AG08395 (cell line): Measurements from ENCODE around the gene HTR3E.
"Not testable (repeated sequence)": the region's sequence is repeated elsewhere in the genome, so short reads cannot be mapped to it uniquely, and the experiment has no call there.

ENCODE experiments used
- DNase-seq: peaks from one replicate; pipeline ENCODE4 v3.0.0; 2012; ENCODE audit warnings: mixed read lengths, low spot score

The HTR3E gene

GRCh38 chr3:184110316-184110725 lies 13.5 kb downstream of the HTR3E start:
- no peak for DNase-seq

DNA sequence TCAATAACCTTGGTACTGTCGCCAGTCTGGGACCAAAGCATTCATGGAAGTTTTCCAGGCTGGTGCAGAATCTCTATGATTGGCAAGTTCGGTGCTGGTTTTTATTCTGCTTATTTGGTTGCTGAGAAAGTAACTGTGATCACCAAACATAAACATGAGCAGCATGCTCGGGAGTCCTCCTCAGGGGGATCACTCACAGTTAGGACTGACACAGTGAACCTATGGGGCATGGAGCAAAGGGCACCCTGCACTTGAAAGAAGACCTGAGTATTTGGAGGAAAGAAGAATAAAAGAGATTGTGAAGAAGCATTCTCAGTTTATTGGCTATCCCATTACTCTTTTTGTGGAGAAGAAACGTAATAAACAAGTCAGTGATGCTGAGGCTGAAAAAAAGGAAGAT lies 19.2 kb downstream of the HTR3E start:
- no peak for DNase-seq

DNA sequence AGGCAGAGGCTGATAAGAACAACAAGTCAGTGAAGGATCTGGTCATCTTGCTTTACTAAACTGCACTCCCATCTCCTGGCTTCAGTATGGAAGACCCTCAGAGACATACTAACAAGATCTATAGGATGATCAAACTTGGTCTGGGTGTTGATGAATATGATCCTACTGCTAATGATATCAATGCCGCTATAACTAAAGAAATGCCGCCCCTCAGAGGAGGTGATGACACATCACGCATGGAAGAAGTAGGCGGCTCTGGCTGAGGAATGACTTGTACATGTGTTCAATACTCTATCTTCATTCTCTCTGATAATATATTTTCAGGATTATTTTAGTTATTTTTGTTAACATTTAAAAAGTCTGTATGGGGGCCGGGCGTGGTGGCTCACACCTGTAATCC lies 20.8 kb downstream of the HTR3E start:
- DNase-seq = no peak

DNA sequence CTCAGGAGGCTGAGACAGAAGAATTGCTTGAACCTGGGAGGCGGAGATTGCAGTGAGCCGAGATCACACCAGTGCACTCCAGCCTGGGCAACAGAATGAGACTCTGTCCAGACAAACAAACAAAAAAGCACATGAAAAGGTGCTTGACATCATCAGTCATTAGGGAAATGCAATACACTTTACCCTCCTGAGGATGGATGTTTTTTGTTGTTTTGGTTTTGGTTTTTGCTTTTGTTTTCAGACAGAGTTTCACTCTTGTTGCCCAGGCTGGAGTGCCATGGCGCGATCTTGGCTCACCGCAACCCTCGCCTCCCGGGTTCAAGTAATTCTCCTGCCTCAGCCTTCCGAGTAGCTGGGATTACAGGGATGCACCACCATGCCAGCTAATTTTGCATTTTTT lies 24.2 kb downstream of the HTR3E start:
- not testable (repeated sequence) for DNase-seq

DNA sequence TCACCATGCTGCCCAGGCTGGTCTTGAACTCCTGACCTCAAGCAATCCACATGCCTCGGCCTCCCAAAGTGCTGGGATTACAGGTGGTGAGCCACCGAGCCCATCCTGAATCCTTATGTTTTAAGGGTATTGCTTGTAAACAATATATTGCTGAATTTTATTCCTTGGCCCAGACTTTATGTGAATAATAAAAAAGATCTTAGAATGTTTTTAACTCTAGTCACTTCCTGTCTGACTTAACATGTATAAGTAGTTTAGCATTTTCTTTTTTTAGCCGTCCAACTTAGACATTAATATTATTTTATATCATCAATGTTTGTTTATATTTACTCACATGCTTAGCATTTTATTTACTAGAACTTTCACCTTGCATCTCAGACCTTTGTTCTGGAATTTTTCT lies 29.1 kb downstream of the HTR3E start:
- no peak for DNase-seq

- peak; percentile 65 for DNase-seq
These were observed 32.1 kb downstream of the HTR3E start for GRCh38 chr3:184129012-184129411.

DNA sequence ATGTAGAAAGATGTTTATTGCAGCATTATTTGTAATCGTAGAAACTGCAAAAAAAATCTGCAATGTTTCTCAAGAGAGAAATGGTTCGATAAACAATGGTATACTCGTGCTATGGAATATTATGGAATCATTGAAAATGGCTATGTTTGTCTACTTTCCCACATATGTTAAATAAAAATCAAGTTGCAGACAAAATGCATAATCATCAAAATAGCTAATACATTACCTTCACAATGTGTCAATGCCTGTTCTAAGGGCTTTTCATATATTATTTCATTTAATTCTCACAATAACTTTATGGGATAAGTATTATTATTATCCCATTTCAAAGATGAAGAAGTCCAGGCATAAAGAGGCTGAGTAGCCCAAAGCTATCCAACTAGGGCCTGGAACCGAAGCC lies 36.1 kb downstream of the HTR3E start:
- no peak for DNase-seq

DNA sequence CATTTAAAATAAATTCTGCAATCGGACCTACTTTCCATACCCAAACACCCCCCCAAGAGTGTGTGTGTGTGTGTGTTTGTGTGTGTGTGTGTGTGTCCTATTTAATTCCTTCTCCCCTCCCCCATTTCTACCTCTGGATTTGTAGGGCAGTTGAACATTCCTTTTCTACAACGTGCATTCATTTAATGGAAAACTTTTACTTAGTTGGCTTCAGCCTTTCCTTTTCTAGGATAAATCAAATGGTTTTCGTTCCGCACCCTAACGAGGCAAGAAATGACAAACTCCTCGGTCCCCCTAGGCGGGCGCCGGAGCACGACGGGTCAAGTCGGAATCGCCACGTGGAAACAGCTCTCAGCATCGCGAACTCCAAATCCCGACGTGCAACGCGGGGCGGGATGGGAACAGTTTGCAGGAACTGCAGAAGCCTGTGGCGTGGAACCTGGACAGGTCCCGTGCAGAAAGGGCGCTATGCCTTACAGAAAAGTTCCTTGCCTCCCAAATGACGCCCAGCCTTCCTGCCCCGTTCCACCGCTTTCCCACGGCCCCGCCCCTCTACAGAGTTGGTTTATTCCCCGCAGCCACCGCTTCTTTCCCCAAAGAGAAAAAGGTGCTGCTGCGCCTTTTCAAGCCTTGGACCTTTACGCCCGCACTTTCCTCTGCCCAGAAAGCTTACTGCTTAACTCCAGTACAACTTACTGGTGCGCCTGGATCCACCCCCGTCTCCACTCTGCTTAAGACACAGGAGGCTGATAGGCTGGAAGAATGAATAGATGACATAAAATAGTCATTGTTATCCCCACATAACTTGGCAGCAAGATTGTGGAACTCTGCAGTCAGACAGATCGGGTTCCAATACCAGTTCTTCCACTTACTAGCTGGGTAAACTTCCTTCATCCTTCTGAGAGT lies 37.2 kb downstream of the HTR3E start:
- DNase-seq = peak; percentile 70

DNA sequence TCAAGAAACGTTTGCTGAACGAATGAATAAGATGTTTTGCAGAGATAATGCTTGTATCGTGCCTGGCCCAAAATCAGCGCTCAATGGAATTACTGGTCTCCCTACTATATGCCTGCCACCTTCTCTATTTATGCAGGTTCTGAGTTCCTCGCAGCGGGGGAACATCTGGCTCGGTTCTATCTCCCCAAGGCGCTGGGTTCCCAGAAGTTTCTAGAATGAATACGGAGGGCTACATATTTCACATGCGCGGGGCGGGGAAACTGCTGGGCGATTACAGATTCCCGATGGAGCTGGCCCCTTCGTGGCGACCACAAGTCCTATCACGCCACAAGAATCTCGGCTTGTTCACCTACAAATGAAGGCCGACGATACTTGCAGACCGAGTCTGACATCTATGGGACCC lies 37.9 kb downstream of the HTR3E start:
- no peak for DNase-seq

GRCh38 chr3:184135149-184135910 lies 38.5 kb downstream of the HTR3E start, which contains the start of gene EIF2B5:
Gene EIF2B5, plus strand, starts transcription at chr3:184135358. Its CDS starts 28 bp downstream, at chr3:184135386.
- DNase-seq = peak; percentile 96

- no peak for DNase-seq
These were observed 39.0 kb downstream of the HTR3E start for GRCh38 chr3:184135911-184136260.

- no peak for DNase-seq
These were observed 43.6 kb downstream of the HTR3E start for GRCh38 chr3:184140436-184140835.

DNA sequence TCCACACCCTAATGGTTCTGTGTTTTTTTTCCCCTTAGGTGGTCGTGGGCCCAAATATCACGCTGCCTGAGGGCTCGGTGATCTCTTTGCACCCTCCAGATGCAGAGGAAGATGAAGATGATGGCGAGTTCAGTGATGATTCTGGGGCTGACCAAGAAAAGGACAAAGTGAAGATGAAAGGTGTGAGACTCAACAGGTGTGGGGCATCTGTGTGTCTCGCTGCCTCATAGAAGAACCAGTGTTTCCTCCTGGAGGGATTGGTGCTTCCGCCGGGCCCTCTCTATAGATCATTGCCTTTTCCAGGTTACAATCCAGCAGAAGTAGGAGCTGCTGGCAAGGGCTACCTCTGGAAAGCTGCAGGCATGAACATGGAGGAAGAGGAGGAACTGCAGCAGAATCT lies 45.3 kb downstream of the HTR3E start:
- no peak for DNase-seq

DNA sequence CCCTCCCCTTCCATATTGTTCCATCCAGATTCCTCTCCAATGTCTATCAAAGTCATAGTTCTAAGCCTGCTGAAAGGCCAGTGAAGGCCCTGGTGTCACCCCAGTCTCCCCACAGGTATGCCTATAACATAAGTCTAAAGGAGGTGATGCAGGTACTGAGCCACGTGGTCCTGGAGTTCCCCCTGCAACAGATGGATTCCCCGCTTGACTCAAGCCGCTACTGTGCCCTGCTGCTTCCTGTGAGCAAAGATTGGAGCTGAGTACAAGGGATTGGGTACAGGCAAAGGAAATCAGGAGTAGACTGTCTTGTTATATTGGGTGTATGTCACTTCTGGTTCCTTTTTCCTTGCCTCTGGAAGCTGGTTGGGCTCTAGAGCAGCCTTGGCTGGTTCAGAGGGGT lies 46.5 kb downstream of the HTR3E start:
- no peak for DNase-seq

DNA sequence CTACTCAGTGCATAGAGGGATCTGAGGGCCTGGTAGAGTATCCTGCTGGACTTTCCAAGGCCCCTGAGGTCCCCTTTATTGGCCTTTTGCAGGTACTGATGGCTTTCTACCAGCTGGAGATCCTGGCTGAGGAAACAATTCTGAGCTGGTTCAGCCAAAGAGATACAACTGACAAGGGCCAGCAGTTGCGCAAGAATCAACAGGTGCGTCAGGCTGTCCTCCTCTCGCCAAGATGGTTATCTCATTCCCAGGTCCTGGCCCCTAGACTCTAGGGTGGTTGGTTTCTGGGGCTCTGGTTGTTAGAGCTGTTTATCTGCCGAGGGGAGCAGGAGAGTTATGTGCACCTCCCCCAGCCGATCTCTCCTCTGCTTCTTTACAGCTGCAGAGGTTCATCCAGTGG lies 47.6 kb downstream of the HTR3E start:
- no peak for DNase-seq

DNA sequence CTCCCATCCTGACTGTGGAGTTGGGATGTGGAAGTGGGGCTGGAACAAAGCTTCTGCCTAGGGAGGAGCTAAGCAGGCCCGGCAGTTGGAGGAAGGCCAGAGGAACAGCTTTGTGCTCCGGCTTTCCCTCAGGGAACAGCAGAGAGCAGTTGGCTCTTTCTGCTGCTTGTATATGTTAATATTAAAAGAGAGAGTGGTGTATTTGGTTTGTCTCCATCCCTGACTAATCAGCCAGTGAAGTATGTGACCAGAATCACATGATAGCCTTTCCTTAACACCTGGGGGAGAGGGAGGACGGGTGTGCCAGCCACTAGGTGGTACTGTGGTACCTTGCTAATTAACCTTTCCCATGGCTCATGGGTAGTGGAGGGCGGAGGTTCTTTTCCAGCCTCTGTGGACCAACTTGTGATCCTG lies 48.3 kb downstream of the HTR3E start:
- peak; percentile 47 for DNase-seq

GRCh38 chr3:184145751-184146270 lies 48.9 kb downstream of the HTR3E start:
- no peak for DNase-seq

GRCh38 chr3:184148076-184148475 lies 51.2 kb downstream of the HTR3E start:
- DNase-seq = no peak

GRCh38 chr3:184149123-184149522 lies 52.3 kb downstream of the HTR3E start:
- no peak for DNase-seq

GRCh38 chr3:184149770-184150169 lies 52.9 kb downstream of the HTR3E start:
- DNase-seq = not testable (repeated sequence)

DNA sequence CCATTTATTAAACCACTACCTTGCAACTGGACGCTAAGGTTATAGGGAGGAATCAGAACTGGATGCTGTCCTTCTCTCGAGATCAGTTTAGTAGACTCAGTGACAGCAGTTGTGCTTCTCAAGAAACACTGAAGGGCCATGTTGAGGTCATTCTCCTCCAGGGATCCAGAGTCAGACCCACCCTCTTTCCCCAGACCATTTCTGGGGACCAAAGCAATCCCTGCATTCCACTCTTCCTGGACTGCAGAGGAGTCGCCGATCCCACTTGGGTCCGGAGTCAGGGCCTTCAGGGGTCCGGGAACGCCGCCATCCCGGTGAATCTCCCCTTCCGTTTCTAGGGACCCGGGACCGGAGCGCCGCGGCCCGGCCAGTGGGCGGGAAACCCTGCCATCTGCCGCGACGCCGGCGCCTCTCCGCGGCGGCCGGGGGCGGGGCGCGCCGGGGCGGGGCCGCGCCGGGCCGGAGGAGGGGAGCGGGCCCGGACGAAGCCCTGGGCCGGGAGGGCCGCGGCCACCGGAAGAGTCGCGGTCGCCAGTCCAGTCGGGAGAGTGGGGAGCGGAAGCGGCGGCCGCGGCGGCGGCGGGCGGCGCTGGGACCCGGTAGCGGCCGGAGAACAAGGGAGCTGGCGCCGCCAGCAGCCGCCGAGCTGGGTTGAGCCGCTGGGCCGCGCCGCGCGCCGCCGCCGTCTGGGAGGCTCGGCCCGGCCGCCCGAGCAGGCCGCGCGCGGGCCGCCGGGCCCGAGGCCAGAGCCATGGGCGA lies 58.2 kb downstream of the HTR3E start, which contains the start of gene DVL3:
DVL3 (plus strand) TSS at position 493 of the 759 bp plus-strand sequence; CDS start at position 752, 259 bp downstream.
- DNase-seq = peak; percentile 85
